ENCODE results near the gene GALNT9. TPM values are rescaled to one million over a fixed set of nuclear protein-coding genes. Genes with fewer than 3 reads are reported as not detected.

GALNT9 gene
- polyA plus RNA-seq, 1 donor, result 4.5 TPM

- DNase-seq, result peak in 1 of 2 donors; percentile 28
- Histone ChIP-seq H3K4me3 (ENCODE audit: low read length) (no peak overlapping the region), H3K36me3 (ENCODE audit: control insufficient read depth, insufficient read depth, low read length) (no peaks in the 10 kb centered on the region), H3K27ac (ENCODE audit: low read length) (no peak overlapping the region), H3K9me3 (ENCODE audit: control insufficient read depth, low read depth, low read length) (no peaks in the 10 kb centered on the region), H3K4me1 (ENCODE audit: control insufficient read depth, insufficient read depth, low read length) (no peaks in the 10 kb centered on the region), H3K27me3 (ENCODE audit: control insufficient read depth, insufficient read depth, low read length) (peaks cover 8% of the 10 kb centered on the region)
- no CpG with 5 or more reads among the region's 16 CpGs for WGBS (ENCODE audit: insufficient coverage, low lambda C conversion rate)
Measured at GRCh38 chr12:132170094-132170636, 159.2 kb downstream of the GALNT9 start.

GRCh38 chr12:132169376-132169775 is 160.0 kb downstream of the GALNT9 start:
- WGBS (ENCODE audit: insufficient coverage, low lambda C conversion rate), result no CpG with 5 or more reads among the region's 17 CpGs
- H3K27ac ChIP-seq (ENCODE audit: low read length), result no peak overlapping the region
- H3K4me3 ChIP-seq (ENCODE audit: low read length), result no peak overlapping the region
- no peaks in the 10 kb centered on the region for H3K36me3 ChIP-seq (ENCODE audit: control insufficient read depth, insufficient read depth, low read length)
- H3K4me1 ChIP-seq (ENCODE audit: control insufficient read depth, insufficient read depth, low read length), result no peaks in the 10 kb centered on the region
- no peaks in the 10 kb centered on the region for H3K9me3 ChIP-seq (ENCODE audit: control insufficient read depth, low read depth, low read length)
- peaks cover 6% of the 10 kb centered on the region for H3K27me3 ChIP-seq (ENCODE audit: control insufficient read depth, insufficient read depth, low read length)
- DNase-seq, result no peak

GRCh38 chr12:132168311-132169031 is 160.9 kb downstream of the GALNT9 start:
- Histone ChIP-seq H3K27ac (ENCODE audit: low read length) (no peak overlapping the region), H3K4me3 (ENCODE audit: low read length) (no peak overlapping the region), H3K4me1 (ENCODE audit: control insufficient read depth, insufficient read depth, low read length) (no peaks in the 10 kb centered on the region), H3K9me3 (ENCODE audit: control insufficient read depth, low read depth, low read length) (no peaks in the 10 kb centered on the region), H3K36me3 (ENCODE audit: control insufficient read depth, insufficient read depth, low read length) (no peaks in the 10 kb centered on the region), H3K27me3 (ENCODE audit: control insufficient read depth, insufficient read depth, low read length) (peaks cover 4% of the 10 kb centered on the region)
- DNase-seq, result no peak
- no CpG with 5 or more reads among the region's 31 CpGs for WGBS (ENCODE audit: insufficient coverage, low lambda C conversion rate)

GRCh38 chr12:132167611-132168310 is 161.6 kb downstream of the GALNT9 start:
- Histone ChIP-seq H3K27ac (ENCODE audit: low read length) (no peak overlapping the region), H3K27me3 (ENCODE audit: control insufficient read depth, insufficient read depth, low read length) (peaks cover 6% of the 10 kb centered on the region), H3K4me1 (ENCODE audit: control insufficient read depth, insufficient read depth, low read length) (no peaks in the 10 kb centered on the region), H3K36me3 (ENCODE audit: control insufficient read depth, insufficient read depth, low read length) (no peaks in the 10 kb centered on the region), H3K4me3 (ENCODE audit: low read length) (no peak overlapping the region), H3K9me3 (ENCODE audit: control insufficient read depth, low read depth, low read length) (no peaks in the 10 kb centered on the region)
- WGBS (ENCODE audit: insufficient coverage, low lambda C conversion rate), result no CpG with 5 or more reads among the region's 30 CpGs
- no peak for DNase-seq

- no peak overlapping the region for H3K27ac ChIP-seq (ENCODE audit: low read length)
- no peaks in the 10 kb centered on the region for H3K9me3 ChIP-seq (ENCODE audit: control insufficient read depth, low read depth, low read length)
- no peak overlapping the region for H3K4me3 ChIP-seq (ENCODE audit: low read length)
- DNase-seq, result no peak
- WGBS (ENCODE audit: insufficient coverage, low lambda C conversion rate), result no CpG with 5 or more reads among the region's 10 CpGs
- no peaks in the 10 kb centered on the region for H3K36me3 ChIP-seq (ENCODE audit: control insufficient read depth, insufficient read depth, low read length)
- H3K4me1 ChIP-seq (ENCODE audit: control insufficient read depth, insufficient read depth, low read length), result no peaks in the 10 kb centered on the region
- H3K27me3 ChIP-seq (ENCODE audit: control insufficient read depth, insufficient read depth, low read length), result peaks cover 6% of the 10 kb centered on the region
Measured at GRCh38 chr12:132166801-132167591, 162.4 kb downstream of the GALNT9 start.

- DNase-seq, result no peak
- no peak overlapping the region for H3K4me3 ChIP-seq (ENCODE audit: low read length)
- H3K4me1 ChIP-seq (ENCODE audit: control insufficient read depth, insufficient read depth, low read length), result no peaks in the 10 kb centered on the region
- H3K27ac ChIP-seq (ENCODE audit: low read length), result no peak overlapping the region
- H3K27me3 ChIP-seq (ENCODE audit: control insufficient read depth, insufficient read depth, low read length), result peaks cover 6% of the 10 kb centered on the region
- peaks cover 7% of the 10 kb centered on the region for H3K9me3 ChIP-seq (ENCODE audit: control insufficient read depth, low read depth, low read length)
- 83% methylated on average over 2 of the region's 2 CpGs for WGBS (ENCODE audit: insufficient coverage, low lambda C conversion rate)
- no peaks in the 10 kb centered on the region for H3K36me3 ChIP-seq (ENCODE audit: control insufficient read depth, insufficient read depth, low read length)
Measured at GRCh38 chr12:132166093-132166492, 163.3 kb downstream of the GALNT9 start.

GRCh38 chr12:132165584-132165983 is 163.8 kb downstream of the GALNT9 start:
- H3K27me3 ChIP-seq (ENCODE audit: control insufficient read depth, insufficient read depth, low read length), result peaks cover 6% of the 10 kb centered on the region
- no CpG with 5 or more reads among the region's 6 CpGs for WGBS (ENCODE audit: insufficient coverage, low lambda C conversion rate)
- no peak overlapping the region for H3K4me3 ChIP-seq (ENCODE audit: low read length)
- H3K9me3 ChIP-seq (ENCODE audit: control insufficient read depth, low read depth, low read length), result peaks cover 8% of the 10 kb centered on the region
- no peak for DNase-seq
- H3K36me3 ChIP-seq (ENCODE audit: control insufficient read depth, insufficient read depth, low read length), result no peaks in the 10 kb centered on the region
- no peak overlapping the region for H3K27ac ChIP-seq (ENCODE audit: low read length)
- no peaks in the 10 kb centered on the region for H3K4me1 ChIP-seq (ENCODE audit: control insufficient read depth, insufficient read depth, low read length)

- peaks cover 8% of the 10 kb centered on the region for H3K9me3 ChIP-seq (ENCODE audit: control insufficient read depth, low read depth, low read length)
- DNase-seq, result no peak
- no peaks in the 10 kb centered on the region for H3K4me1 ChIP-seq (ENCODE audit: control insufficient read depth, insufficient read depth, low read length)
- 65% methylated on average over 3 of the region's 7 CpGs for whole genome bisulfite sequencing (ENCODE audit: insufficient coverage, low lambda C conversion rate)
- no peak overlapping the region for H3K4me3 ChIP-seq (ENCODE audit: low read length)
- peaks cover 6% of the 10 kb centered on the region for H3K27me3 ChIP-seq (ENCODE audit: control insufficient read depth, insufficient read depth, low read length)
- no peak overlapping the region for H3K27ac ChIP-seq (ENCODE audit: low read length)
- no peaks in the 10 kb centered on the region for H3K36me3 ChIP-seq (ENCODE audit: control insufficient read depth, insufficient read depth, low read length)
Measured at GRCh38 chr12:132164426-132164825, 165.0 kb downstream of the GALNT9 start.

- no peak for DNase-seq
- H3K4me3 ChIP-seq (ENCODE audit: low read length), result no peak overlapping the region
- H3K27me3 ChIP-seq (ENCODE audit: control insufficient read depth, insufficient read depth, low read length), result peaks cover 6% of the 10 kb centered on the region
- peaks cover 8% of the 10 kb centered on the region for H3K9me3 ChIP-seq (ENCODE audit: control insufficient read depth, low read depth, low read length)
- H3K27ac ChIP-seq (ENCODE audit: low read length), result no peak overlapping the region
- H3K36me3 ChIP-seq (ENCODE audit: control insufficient read depth, insufficient read depth, low read length), result no peaks in the 10 kb centered on the region
- H3K4me1 ChIP-seq (ENCODE audit: control insufficient read depth, insufficient read depth, low read length), result no peaks in the 10 kb centered on the region
- WGBS (ENCODE audit: insufficient coverage, low lambda C conversion rate), result 80% methylated on average over 1 of the region's 11 CpGs
Measured at GRCh38 chr12:132163911-132164288, 165.5 kb downstream of the GALNT9 start.

Measured in large intestine (tissue), 3 donors.